Peyer's patch (tissue), 4 donors: ENCODE results near the gene PIMREG. TPM values are rescaled to one million over a fixed set of nuclear protein-coding genes. Genes with fewer than 3 reads are reported as not detected.

Experiments
- DNase-seq, 3 donors: peaks; one replicate each; pipeline ENCODE4 v3.0.0-alpha.2; 2017 to 2019
- H3K27ac ChIP-seq, 4 donors: fragments of 200-600 bp; sonication (generic); one replicate each; pipeline ENCODE4 v1.5.1; 2016 to 2019
- H3K27me3 ChIP-seq, 2 donors: fragments of 200-600 bp; sonication (generic); one replicate each; pipeline ENCODE4 v1.5.1; 2019
- H3K36me3 ChIP-seq, 3 donors: fragments of 200-600 bp; sonication (generic); one replicate each; pipeline ENCODE4 v1.5.1; 2016 to 2019
- H3K4me1 ChIP-seq, 4 donors: fragments of 200-600 bp; sonication (generic); one replicate each; pipeline ENCODE4 v1.5.1; 2016 to 2019
- H3K4me3 ChIP-seq, 4 donors: fragments of 200-600 bp; sonication (generic); 1 replicate in 3 of 4; 2 replicates in 1 of 4; pipeline ENCODE4 v1.5.1; 2016 to 2019; ENCODE audit warnings: mild to moderate bottlenecking in 1 of 4
- H3K9me3 ChIP-seq, 4 donors: fragments of 200-600 bp; sonication (generic); one replicate each; pipeline ENCODE4 v1.5.1; 2016 to 2019; ENCODE audit warnings: mild to moderate bottlenecking in 1 of 4
- CTCF ChIP-seq, 6 experiments: fragments of 450-650 bp in 4 of 6; fragments of 200-600 bp in 2 of 6; sonication (generic) in 1 of 6; IDR thresholded peaks; one replicate each; pipeline ENCODE4 v1.5.1; 2017 to 2019; ENCODE audit warnings: antibody characterized with exemption in 6 of 6, mild to moderate bottlenecking in 3 of 6, moderate library complexity in 1 of 6
- POLR2A ChIP-seq, 2 donors: fragments of 450-650 bp; IDR thresholded peaks; one replicate each; pipeline ENCODE4 v1.5.1; 2017; ENCODE audit warnings: antibody characterized with exemption in 2 of 2, mild to moderate bottlenecking in 2 of 2, moderate library complexity in 2 of 2
- total RNA-seq, 4 donors: library from RNA; depleted of rRNA; stranded (reverse); fragments of >200 nt; gene quantifications; one replicate each; pipeline ENCODE4 v1.1.0, GENCODE V29; 2016

The PIMREG gene
- total RNA-seq, 4 donors from 2014 or later = 0.67 to 9.8 (median 7.2) TPM

DNA sequence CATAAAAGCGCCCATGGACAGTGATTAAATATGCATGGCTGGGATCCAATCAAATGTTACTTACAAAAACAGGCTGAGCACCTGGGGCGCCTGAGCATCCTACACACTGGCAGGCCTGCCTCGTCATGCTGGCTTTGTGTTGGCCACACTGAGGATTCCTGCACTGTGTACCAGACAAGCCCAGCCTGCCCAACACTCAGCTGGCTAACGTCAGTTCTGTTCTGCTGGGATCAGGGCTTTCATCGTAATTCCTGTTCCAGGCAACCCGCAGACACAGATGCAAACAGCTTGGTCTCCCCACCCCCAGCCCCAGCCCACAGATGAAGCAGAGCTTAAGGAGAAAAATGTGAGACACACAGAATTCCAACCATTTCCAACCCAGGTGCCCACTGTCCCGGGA is 30.7 kb downstream of the PIMREG start:
- Histone ChIP-seq H3K4me3 (no peak overlapping the region), H3K9me3 (no peaks in the 10 kb centered on the region), H3K4me1 (no peaks in the 10 kb centered on the region), H3K36me3 (no peaks in the 10 kb centered on the region), H3K27ac (no peak overlapping the region), H3K27me3 (no peaks in the 10 kb centered on the region)
- TF ChIP-seq CTCF (IDR thresholded peaks at IDR 0.05) = no peak
- TF ChIP-seq POLR2A (IDR thresholded peaks at IDR 0.05) = no peak
- no peak for DNase-seq

DNA sequence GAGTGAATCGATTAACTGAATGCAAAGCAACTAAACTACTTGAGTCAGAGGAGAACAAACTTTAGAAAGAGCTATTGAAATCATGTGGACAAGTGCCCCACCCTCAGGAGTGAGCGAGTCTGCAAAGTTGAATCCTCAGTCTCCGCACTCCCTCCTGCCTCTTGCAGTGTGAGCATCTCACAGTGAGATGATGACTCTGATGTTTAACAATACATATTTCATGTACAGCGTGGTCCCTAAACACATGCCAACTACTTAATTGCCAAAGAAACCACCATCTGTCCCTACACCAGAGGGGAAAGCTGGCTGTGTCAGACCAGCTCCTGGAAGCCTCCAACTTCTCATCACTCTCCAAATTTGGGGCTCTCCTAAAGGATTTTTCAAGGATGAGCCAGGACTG is 31.2 kb downstream of the PIMREG start:
- H3K27me3 ChIP-seq = no peaks in the 10 kb centered on the region
- H3K9me3 ChIP-seq = no peaks in the 10 kb centered on the region
- no peak for TF ChIP-seq CTCF (IDR thresholded peaks at IDR 0.05)
- no peak for TF ChIP-seq POLR2A (IDR thresholded peaks at IDR 0.05)
- H3K27ac ChIP-seq = no peak overlapping the region
- no peak for DNase-seq
- H3K4me3 ChIP-seq = no peak overlapping the region
- no peaks in the 10 kb centered on the region for H3K4me1 ChIP-seq
- H3K36me3 ChIP-seq = no peaks in the 10 kb centered on the region

- Histone ChIP-seq H3K27me3 (no peaks in the 10 kb centered on the region), H3K36me3 (no peaks in the 10 kb centered on the region), H3K4me3 (no peak overlapping the region), H3K27ac (no peak overlapping the region), H3K4me1 (no peaks in the 10 kb centered on the region), H3K9me3 (no peaks in the 10 kb centered on the region)
- no peak for DNase-seq
- no peak for TF ChIP-seq POLR2A (IDR thresholded peaks at IDR 0.05)
- no peak for TF ChIP-seq CTCF (IDR thresholded peaks at IDR 0.05)
Measured at GRCh38 chr17:6476076-6476809, 32.0 kb downstream of the PIMREG start.

GRCh38 chr17:6476810-6477179 is 32.5 kb downstream of the PIMREG start:
- Histone ChIP-seq H3K27ac (no peak overlapping the region), H3K27me3 (no peaks in the 10 kb centered on the region), H3K9me3 (no peaks in the 10 kb centered on the region), H3K4me1 (no peaks in the 10 kb centered on the region), H3K4me3 (no peak overlapping the region), H3K36me3 (no peaks in the 10 kb centered on the region)
- TF ChIP-seq POLR2A (IDR thresholded peaks at IDR 0.05) = no peak
- TF ChIP-seq CTCF (IDR thresholded peaks at IDR 0.05) = no peak
- DNase-seq = no peak

- Histone ChIP-seq H3K27me3 (no peaks in the 10 kb centered on the region), H3K4me3 (no peak overlapping the region), H3K4me1 (no peaks in the 10 kb centered on the region), H3K36me3 (no peaks in the 10 kb centered on the region), H3K9me3 (no peaks in the 10 kb centered on the region), H3K27ac (no peak overlapping the region)
- DNase-seq = no peak
- TF ChIP-seq CTCF (IDR thresholded peaks at IDR 0.05) (no peak), POLR2A (IDR thresholded peaks at IDR 0.05) (no peak)
Measured at GRCh38 chr17:6477831-6478383, 33.7 kb downstream of the PIMREG start.
